ENCODE data around the gene CYB5R3.

- TF ChIP-seq CTCF (conservative IDR thresholded peaks at IDR 0.05 in 1 of 2, IDR thresholded peaks at IDR 0.05 in 1 of 2; ENCODE audit: low read depth in 1 of 2, low read length in 2 of 2): peak in 1 of 2 donors; percentile 21
- no peak for TF ChIP-seq EZH2 (IDR thresholded peaks at IDR 0.05; ENCODE audit: low read length, missing control alignments)
Observed at GRCh38 chr22:42614312-42615091, 34.7 kb downstream of the CYB5R3 start, which contains the start of gene POLDIP3.
